Measurements from ENCODE around the gene HARBI1.

HARBI1 gene

DNA sequence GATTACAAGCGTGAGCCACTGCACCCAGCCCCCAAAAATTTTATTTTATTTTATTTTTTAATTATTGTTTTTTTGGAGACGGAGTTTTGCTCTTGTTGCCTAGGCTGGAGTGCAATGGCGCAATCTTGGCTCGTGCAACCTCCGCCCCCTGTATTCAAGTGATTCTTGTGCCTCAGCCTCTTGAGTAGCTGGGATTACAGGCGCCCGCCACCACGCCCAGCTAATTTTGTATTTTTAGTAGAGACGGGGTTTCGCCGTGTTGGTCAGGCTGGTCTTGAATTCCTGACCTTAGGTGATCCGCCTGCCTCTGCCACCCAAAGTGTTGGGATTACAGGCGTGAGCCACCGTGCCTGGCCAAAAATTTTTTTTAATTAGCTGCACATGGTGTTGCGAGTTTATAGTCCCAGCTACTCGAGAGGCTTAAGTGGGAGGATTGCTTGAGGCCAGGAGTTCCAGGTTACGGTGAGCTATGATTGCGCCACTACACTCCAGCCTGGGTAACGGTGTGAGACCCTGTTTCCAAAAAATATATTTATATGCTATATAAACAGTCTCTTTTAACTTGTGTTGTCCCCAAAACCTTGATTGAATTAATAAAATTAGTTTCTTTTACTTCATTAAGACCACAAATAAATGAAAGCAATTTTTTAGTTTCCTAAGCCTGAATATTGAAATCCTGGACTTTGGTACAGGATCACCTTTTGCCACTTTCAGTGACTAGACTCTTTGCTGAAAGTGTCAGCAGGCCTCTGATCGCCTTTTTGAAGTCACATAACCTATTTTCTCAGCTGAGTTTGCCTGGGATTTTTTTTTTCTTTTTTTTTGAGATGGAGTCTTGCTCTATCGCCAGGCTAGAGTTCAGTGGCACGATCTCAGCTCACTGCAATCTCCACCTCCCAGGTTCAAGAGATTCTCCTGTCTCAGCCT is 16.5 kb upstream of the HARBI1 start:
- DNase-seq = no peak

DNA sequence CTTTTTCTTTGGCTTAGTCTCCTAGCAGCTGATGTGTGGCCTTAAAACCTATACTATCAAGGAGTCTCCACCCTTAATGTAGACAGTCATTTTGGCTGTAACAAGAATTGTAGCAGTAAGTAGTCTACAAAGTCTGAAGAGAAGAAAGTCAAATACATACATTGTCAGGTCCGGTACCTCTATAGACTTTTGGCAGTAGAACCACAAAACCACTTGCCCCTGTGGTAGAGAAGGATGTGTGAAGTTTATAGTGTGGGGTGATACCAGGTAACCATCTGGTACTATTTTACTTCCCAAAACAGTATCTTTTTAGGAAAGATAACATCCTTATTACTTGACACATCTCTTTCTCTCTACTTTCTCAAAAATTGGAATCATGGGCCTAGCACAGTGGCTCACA is 15.5 kb upstream of the HARBI1 start:
- no peak for DNase-seq

DNA sequence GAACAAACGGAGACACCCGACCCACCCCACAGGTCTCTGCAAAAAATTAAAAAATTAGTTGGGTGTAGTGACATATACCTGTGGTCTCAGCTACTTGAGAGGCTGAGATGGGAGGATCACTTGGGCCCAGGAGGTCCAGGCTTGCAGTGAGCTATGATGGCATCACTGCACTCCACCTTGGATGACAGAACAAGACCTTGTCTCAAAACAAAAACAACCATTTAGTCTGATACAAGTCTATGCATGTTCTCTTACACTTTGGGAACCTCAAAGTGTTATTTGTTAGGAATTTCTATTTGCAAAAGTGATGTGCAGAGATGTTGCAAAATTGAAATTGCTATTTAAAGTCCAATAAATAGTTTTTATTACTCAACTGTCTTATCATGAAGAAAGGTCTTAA is 14.6 kb upstream of the HARBI1 start:
- no peak for DNase-seq

DNA sequence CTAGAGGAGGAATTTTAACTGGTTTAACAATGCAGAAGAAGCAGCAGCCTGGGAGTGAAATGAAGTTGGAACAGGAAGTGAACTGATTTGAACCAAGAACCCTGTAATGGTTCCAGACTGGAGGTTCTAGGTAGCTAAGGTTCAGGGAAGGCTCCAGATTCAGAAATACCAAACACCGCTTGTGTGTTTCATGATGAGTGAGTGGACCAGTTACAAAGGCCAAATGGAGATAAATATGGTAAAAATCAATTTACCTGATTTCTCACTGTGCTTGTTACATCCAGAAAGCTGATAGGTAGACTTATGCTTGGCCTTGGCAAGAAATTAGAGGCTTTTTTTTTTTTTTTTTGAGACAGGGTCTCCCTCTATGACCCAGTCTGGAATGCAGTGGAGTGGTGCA is 13.2 kb upstream of the HARBI1 start:
- DNase-seq = no peak

DNA sequence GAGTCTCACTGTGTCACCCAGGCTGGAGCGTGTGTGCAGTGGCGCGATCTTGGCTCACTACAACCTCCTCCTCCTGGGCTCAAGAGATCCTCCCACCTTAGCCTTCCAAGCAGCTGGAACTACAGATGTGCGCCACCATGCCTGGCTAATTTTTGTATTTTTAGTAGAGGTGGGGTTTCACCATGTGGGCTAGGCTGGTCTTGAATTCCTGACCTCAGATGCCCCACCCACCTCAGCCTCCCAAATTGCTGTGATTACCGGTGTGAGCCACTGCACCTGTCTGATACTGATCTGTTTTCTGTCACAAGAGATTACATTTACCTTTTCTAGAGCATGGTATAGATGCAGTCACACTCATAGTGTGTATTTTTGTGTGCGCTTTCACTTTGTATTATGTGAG is 11.9 kb upstream of the HARBI1 start:
- no peak for DNase-seq

DNA sequence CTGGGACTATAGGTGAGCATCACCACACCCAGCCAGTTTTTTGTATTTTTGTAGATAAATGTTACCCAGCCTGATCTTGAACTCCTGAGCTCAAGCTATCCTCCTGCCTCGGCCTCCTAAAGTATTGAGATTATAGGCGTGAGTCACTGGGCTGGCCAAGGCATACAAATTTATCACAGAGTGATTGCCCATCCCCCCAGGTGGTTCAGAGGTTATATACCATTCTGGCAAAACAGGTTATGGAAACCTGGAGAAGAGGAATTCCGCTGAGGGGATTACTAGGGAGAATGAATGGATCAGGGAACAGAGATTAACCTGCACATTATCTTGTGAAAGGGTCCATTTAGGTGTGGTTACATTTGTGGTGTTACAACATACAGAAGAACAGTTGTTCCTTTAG is 8.4 kb upstream of the HARBI1 start:
- no peak for DNase-seq

DNA sequence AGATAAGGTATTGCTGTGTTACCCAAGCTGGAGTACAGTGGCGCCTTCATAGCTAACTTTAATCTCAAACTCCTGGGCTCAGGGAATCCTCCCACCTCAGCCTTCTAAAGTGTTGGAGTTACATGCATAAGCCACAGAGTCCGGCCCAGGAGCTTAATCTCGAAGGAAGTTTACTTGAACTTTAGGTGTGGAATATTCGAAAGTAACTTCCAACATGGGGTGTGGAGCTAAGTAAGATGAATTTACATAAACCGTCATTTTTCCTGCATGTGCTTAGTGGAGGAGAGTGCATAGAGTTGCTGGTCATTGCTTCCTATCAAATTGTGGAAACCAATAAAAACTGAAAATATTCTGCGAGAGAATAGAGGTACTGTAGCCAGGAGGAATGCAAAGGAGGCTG is 1.8 kb upstream of the HARBI1 start:
- no peak for DNase-seq

DNA sequence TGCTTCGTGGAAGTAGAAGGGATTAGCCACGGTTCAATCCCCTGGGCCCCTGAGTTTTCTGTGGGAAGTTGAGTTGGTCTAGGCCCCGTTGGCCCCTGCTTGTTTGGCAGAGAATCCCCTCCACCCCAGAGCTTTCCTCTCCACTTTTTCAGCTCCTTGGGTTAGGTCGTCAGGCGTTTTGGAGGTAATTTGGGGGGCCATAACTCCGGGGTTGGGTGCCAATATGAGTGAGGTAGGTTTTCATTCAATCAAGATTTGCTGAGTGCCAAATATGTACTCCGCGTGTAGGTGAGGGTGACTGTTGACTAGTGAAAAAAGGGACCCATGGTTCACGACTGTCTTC is 916 bp upstream of the HARBI1 start:
- DNase-seq = no peak

DNA sequence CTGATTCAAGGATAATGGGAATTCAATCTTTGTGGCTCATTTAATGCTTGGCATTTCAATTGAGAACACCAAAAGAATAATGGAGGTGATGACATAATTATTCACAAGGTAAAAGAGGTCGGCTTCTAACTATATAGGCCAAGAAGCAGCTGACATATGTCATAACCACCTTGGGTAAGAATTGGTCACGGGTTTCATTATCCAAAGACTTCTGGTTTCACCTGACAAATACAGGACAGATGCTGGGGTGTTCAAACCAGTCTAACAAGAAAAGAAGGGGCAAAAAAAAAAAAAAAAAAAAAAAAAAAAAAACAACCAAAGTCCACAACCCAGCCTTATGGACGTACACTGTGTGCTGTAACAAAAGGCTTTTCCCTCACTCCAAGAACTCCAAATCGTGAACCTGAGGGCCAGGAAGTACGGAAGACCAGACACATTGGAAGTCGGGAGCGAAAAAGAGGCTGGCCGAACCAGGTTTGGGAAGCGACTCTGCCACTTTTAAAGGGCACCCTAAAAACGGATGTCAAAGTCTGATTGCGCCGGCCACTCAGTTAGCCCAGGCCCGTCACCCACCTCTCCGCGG is 385 bp downstream of the HARBI1 start:
- DNase-seq = no peak

DNA sequence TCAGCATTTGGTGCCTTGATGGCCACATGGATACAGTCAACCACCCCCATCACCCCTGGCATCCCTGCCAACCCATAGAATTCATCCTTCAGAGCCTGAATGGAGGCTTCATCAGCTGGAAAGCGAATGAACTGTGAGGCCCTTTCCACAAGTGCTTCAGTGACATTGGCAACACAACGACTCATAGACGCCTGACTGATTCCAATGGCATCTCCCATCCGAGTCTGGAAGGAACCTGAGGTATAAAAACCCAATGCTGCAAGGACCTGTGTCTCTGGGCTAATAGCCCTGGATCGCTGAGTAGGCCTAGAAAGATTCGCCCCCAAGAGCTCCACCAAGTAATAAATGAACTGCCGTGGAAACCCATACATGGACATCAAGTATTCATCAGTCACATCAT is 1.3 kb downstream of the HARBI1 start:
- DNase-seq = no peak

DNA sequence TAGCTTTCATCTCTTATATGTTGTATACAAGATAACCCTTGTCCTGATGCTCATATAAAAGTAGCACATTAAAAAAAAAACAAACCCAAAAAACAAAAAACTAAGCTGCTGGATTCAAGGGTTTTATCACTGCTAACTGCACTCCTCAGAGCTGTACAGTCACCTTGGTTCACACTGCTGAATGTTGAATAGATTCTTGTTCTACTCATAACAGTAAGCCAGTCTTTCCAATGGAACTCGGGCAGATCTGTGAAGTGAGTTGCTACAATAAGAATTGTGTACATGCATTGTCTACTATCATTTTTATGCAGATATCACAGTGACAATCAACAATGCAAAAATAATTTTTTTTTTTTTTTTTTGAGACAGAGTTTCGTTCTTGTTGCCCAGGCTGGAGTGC is 4.7 kb downstream of the HARBI1 start:
- DNase-seq = no peak

DNA sequence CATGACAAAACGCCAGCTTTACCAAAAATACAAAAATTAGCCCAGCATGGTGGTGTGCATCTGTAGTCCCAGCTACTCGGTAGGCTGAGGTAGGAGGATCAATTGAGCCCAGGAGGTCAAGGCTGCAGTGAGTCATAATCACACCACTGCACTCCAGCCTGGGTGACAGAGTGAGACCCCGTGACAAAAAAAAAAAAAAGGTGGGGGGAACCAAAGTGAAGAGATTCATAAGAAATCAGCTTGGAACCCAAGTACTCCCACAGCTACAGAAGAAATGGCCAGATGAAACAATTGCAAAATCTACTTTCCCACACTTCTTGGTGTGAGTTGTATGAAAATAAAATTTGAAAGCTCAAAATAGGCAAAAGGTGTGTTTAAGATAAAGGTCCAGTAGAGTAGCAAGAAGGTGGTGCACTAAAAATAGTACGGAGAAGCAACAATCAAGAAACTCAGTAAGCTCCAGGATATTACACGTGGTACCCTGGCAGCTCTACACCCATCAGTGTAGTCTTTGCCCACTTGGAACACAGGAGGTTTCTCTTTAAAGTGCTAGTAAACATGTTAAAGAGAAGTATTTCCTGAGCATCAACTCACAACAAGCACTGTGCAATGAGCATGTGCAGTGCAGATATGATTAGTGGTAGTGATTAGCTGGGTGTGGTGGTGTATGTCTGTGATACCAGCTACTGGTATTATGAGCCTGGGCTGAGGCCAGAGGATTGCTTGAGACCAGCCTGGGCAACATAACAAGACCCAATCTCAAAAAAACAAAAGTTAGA is 5.3 kb downstream of the HARBI1 start:
- DNase-seq = no peak

DNA sequence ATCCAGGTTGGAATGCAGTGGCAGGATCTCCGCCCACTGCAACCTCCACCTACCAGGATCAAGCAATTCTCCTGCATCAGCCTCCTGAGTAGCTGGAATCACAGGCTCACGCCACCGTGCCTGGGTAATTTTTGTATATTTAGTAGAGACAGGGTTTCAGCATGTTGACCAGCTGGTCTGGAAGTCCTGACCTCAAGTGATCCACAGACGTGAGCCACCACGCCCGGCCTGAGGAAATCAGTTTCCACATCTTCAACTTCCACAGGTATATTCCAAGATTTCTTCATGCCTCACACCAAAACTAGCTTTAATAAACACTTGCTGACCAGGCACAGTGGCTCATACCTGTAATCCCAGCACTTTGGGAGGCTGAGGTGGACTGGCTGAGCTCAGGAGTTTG is 7.6 kb downstream of the HARBI1 start:
- DNase-seq = no peak

DNA sequence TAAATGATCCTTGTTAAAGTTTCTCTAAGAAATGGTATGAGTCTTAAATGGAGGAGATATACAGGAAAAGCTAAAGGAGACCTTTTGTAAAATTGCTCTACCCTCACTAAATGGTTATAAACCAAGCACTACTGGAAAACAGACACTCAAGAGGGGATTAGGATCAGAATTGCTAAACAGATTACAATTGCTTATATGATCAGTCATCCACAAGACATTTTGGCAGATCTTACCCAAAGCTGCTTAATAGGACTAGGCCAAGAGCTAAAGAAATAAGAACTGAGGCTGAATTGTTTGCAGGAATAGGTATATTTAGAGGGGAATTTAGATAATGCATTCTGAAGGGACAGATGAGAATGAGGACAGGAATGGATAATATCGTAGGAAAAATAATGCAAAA is 9.5 kb downstream of the HARBI1 start:
- DNase-seq = no peak

DNA sequence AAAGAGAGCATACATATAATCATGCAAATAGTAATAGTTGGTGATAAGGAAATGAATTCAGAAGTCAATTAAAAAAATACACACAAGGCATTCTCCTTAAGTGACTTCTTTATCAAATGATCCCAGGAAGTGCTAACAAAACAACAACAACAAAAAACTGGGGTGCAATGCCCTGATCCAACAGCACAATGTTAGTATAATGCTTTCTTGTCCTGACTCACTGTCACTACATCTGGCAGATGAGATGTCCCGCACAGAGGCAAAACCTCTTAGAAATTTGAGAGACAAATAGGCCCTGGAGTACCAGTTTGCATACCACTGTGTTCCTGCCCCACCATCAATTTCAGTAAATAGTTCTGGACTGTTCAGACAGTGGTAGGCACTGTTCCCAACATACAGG is 12.2 kb downstream of the HARBI1 start:
- no peak for DNase-seq

DNA sequence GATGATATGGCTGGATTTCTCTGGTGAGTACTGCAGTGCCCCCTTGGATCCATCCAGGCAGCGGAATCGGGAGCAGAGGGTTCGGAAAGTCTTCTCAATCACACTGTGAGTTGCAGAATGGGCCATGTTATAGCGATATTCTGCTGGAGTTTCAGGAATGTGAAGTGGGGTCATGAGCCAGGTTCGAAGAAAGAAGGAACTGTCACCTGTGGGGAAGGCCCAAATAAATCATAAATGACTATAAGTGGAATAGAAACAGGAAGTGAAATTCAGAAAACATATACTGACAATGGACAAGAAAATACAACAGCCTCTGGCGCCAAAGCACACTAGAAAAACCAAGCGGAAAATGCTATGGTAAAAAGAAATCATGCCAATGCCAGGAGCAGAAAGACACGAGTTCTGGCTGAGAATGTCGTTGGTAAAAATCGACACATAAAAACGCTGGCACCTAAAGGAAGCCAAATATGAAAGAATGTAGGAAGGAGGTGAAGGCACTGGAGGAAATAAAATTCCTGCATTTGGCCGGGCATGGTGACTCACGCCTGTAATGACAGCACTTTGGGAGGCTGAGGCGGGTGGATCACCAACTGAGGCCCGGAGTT is 13.2 kb downstream of the HARBI1 start:
- DNase-seq = no peak

DNA sequence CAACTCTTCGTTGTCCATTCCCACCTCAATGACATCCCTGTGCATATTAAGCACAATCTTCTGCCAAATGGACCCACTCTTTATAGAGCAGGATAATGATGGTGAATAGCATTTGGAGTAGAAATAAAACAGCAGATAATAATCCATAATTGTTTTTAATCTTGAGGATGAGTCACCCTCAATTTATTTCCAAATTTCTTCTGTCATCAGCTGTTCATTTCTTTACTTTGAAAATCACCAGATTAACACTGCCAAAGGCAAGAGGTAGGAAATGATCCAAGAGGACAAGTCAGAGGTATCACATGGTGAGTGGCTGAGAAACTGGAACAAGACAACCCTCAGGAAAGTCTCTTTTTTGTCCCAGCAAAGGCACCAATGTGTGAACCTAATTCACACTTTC is 15.9 kb downstream of the HARBI1 start:
- no peak for DNase-seq

DNA sequence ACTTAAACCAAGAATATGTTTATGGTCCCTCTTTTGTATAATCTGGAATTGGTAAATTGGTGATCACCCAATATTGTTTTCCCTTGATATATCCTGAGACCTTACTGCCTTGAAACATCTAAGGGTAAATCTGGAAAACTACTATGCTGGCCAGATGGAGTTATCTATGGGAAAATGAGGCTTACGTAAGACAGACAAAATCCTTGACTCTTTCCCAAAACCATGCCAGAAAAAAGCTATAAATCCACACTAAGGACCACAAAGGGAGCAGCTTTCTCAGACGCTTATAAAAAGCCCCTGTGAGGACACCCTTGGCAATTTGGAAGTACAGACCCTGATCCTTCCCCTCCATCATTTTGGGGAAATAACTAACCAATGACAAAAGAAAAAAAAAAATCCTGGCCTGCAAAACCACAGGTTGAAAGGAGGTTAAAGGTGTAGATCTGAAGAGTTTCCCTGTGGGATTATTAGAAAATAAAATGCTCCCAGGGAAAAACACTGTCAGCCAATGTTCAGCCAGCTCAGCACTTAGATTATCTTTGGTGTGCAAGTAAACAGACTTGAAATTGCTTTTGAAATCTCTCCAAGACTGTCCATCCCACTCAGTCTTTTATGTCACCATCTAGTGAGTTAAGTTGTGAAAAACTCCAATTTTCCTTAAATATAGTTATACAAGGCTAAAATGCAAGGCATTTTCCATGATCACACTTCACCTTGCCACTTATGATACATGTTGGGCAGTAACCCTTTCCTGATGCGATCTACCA is 16.6 kb downstream of the HARBI1 start:
- DNase-seq = no peak

DNA sequence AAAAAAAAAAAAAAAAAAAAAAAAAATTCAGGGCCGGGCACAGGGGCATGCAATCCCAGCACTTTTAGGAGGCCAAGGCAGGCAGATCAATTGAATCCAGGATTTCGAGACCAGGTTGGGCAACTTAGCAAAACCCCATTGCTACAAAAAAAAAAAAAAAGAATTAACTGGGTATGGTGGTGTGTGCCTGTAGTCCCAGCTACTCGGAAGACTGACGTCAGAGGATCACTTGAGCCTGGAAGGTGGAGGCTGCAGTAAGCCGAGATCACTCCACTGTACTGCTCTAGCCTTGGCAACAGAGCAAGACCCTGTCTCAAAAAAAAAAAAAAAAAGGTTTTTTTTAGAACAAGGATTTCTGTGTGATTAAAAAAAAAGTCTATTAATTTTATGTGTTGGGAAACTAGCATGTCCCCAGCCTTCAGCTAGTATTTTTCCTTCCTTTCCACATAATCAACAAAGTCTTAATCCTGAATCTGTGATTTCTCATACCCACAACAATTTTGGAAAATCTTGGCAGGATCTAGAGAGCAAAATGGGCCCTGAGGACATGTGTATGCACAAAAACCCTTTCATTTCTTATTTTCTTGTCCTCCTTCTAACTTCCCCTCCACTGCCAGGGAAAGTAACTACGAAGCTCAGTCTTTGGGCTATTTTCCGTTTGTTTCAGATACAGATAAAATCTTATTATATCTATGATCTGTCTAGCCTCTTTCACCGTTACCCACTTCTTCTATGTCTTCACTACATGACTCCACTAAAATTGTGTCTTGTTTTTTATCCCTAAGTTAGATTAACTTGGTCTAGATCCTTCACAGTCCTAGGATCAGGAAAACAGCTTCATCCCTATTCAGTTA is 17.5 kb downstream of the HARBI1 start:
- DNase-seq = no peak

DNA sequence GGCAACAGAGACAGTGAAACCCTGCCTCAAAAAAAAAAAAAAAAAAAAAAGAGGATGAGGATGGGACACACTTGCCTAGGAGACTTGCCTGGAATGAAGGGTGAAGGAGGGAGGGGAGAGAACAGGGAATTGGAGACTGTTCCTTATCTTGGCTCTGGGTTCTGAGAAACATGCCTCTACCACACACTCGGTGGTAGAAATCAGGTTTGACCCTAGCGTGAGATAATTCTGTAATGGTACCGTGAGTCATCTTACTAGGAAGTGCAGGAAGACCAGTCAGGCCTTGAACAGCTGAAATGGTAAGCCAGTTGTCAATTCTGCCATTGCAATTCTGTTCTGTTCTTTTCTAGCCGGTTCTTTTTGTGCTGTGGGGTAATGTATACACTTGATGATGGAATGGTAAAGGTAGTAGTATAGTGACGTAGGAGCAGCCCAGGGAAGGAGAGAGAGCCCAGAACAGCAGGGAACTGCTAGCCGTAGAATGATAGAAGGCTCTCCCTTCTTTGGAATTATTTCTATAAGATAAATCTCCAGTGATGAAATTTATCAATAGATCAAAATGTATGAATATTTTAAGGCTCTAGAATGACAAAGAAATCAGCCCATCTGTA is 19.3 kb downstream of the HARBI1 start:
- no peak for DNase-seq

DNA sequence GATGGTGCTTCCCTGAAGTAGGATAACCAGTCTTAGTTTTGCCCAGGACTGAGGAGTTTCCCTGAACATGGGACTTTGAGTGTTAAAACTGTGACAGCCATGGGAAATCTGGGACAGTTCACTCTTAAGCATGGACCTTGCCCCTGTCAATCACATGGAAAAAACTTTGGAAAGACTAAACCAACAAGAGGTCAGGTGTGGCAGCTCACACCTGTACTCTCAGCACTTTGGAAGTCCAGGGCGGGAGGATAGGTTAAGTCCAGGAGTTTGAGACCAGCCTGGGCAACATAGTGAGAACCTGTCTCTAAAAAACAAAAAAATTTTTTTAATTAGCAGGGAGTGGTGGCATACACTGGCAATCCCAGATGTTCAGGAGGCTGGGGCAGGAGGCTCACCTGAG is 19.9 kb downstream of the HARBI1 start:
- no peak for DNase-seq

All from SHP77 (cell line).